ENCODE results near the gene ROR2.
"Not testable (repeated sequence)": the region's sequence is repeated elsewhere in the genome, so short reads cannot be mapped to it uniquely, and the experiment has no call there.

Gene ROR2

DNA sequence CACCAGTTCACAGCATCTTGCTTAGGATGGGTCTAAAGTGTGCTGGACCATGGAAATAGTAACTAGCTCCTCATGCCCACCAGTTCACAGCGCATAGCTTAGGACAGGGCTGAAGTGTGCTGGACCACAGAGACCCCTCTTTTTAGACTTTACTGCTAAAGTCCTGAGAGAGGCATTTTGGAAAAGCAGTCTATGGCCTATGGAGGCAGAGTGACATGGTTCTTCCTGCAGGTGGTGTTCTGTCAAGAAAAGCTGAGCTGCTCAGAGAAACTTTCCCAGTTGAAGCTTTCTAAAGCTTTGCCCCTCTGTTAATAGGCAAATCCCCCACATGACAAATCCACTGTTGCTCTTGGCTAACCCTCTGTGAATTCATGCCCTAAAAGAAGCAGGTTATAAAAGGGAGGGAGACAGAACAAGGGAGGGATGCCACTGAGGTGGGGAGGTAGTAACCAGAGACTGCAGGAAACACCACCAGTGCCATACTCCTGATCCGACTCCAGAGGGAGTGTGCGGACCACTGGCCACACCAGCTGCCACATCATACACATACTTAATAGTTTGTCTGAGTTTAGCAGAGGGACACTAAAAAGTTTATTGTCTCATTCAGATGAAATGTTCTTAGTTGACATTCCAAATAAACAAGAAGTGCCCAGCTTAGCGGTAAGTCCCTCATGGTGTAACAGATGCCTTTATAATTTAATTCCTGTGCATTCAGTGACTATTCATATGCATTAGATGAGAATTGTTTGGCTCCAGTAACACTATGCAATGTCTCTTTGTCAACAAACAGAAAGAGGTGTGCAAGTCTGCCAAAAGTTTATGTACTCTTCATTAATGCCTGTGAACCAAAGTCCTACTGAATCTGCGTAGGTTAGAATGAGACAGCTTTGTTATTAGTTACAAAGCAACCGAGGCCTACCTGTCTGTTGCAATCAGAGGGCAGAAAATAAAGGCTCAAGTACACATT is 290.2 kb downstream of the ROR2 start:
- no peak for DNase-seq

DNA sequence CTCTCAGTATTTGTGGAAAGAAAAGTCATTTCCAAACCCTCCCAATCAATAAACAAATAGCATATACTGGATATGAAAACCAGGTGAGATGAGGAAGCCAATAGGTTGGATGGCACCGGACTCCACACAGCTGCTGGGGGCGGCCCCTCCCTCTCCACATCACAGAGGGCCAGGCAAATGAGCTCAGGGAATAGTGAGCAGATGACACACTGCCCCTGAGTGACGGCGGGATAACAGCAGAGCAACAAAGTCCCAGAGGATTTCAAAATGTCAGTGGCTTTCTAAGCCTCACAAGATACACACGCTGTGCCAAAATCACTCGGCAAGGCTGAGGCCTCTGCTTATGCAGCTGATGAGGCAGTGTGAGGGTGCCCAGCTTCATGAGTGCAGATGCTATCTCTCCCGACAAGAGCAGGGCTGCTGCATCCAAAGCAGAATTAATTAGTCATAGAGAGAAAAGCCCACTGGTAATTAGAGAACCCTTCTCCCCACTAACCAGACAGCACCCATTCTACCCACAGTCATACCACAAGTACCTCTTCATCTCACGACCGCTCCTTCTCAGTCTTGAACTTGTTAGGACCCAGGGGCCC is 291.4 kb downstream of the ROR2 start:
- DNase-seq = no peak

DNA sequence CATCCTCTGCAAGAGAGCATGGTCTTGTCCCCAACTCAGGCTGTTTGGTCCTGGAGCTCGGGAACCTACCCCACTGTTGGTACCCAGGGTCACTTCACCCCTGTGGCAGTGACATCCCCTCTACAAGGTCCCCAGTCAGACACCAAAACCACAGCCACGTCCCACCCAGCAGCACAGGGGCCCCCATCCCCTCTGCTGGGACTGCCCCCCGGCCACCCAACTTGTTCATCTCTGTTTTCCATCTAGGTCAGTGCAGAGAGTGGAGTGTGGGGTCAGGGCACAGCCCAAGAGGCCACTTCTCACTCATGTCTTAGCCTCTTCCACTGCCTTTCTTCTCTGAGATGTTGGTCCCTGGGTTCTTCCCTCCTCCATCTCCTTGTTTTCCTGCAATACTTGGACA is 292.5 kb downstream of the ROR2 start:
- no peak for DNase-seq

DNA sequence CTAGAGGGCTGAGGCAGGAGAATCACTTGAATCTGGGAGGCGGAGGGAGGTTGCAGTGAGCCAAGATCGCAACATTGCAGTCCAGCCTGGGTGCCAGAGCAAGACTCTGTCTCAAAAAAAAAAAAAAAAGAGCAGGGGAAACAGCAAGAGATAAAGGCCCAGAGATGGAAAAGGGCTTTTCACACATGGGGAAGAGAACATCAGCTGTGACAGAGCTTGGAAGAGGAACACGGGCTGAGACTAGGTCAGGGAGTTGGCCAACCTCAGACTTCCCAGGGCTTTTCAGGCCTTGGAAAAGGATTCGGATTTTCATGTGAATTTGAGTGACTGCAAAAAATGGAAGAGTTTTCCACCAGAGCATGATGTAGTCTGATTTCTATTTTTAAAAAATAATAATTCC is 294.4 kb downstream of the ROR2 start:
- no peak for DNase-seq

DNA sequence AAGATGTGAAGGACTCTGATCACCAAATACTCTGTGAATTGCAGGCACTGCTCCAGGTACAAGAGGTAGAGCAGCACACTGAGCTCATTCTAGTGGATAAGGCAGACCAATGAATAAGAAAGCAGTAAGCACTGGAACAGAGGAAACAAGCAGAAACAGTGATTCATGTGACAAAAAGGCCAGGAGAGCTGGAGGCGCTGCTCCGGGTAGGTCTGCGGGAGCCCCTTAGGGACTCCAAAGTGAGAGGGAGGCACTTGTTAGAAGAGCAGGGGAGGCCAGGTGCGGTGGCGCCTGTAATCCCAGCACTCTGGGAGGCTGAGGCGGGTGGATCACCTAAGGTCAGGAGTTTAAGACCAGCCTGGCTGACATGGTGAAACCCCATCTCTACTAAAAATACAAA is 294.8 kb downstream of the ROR2 start:
- no peak for DNase-seq

DNA sequence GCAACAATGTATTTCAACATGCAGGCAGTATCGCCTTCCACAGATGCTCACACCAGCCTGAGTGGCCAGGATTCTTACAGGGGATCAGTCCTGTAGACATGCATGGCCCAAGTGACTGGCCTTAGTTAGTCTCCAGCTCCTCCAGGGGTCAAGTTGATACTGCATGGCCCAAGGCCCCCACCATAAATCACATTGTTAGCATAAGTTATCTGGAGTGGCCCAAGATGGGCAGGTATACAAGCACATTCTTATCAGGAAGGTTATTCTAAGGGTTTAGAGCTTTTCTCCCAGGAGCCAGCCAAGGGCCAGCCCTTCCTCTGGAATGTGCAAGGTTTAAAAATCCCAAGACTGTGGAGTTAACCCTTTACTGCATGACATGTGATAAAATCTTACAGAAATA is 295.5 kb downstream of the ROR2 start:
- no peak for DNase-seq

DNA sequence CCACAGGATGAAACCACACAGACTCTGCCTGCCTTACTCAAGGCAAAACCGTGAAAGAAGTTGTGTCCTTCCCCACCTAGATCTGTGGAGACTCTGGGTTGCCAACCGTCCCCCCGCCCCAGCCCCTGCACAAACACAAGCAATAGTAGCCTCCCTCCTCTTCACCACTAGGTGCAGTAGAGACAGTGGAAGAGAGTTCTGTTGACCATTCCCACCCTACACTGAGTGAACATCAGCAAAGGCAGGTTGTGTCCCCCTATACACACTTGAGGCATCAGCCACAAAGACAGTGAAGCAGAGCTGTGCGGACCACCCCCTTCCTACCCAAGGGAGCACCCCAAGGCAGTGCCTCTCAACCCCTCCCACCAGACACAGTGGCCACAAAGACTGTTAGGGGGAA is 302.7 kb downstream of the ROR2 start:
- no peak for DNase-seq

DNA sequence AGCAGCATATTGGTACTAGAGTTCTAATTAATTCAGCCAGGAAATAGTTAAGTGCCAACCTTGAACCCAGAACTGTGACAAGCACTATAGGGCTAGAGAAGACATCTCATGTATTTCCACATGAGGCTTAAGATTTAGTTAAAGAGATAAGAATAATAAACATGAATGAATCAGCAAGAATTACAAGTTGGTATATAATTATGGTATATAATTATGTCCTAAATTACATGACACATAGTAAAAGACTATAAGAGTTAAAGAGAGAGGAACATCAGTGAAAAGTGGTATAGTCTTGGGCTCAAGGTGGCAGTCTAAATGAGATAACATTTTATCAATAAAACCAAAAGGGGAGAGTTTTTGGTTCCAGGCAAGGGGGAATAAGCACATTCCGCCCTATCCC is 303.3 kb downstream of the ROR2 start:
- DNase-seq = no peak

DNA sequence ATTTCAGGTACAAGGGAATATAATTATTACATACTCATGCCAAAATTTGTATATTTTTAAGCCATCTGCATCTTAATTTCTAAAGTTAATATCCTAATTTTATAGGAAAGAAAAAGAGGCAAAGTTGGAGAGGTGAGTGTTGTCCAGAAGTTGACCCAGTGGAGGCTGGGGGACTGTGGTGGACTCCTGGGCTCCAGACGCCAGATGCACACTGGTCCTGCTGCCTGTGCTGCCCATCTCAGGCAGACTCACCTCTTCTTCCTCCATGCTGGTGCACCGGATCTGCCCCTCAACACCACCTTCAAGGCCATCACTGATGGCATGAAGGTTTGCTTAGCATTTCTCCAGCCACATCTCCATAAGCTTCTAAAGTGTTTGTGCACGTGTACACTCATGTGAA is 305.6 kb downstream of the ROR2 start:
- DNase-seq = no peak

DNA sequence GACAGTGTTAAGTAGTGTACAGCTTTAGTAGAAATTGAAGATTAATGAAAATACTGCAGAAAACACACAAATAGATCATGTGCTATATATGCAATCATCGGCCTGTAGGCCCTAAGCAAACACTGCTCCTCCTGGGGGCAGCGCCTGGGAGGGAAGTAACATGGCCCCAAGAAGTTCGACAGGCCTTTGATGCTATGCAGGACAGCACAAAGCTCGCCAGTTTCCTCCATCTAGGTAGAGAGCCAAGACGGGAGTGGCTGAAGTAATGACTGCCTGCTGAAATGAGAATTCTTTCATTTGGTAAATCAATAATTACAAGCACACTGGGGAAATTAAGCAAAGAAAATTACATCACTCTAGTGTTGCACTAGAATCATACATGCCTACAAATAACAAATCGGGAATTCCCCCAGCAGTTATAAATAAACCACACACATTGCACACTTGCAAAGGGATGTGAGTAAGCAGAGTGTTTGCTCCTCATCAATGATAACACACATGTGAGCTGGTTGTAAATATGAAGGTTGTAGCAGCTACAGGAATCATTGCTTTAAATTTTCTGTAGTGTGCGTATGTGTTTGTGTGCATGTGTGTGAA is 306.4 kb downstream of the ROR2 start:
- DNase-seq = no peak

DNA sequence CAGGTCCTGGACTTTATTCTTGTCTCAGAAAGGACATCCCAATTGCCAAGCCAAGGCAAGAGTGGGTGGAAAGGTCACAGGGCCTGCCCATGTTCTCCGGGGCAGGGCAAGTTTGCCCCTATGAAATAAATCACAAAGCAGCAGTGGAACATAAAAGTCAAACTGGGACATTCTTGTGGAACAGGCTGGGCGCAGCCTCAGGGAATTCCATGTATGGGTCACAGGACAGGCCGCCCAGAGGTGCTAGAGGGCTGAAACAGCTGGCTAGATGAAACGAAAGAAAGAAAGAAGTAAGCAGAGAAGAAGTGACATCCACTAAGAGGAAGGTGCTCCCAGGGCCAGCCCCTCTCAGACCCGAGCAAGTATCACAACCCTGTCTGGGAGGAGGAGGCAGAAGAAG is 307.3 kb downstream of the ROR2 start:
- DNase-seq = no peak

DNA sequence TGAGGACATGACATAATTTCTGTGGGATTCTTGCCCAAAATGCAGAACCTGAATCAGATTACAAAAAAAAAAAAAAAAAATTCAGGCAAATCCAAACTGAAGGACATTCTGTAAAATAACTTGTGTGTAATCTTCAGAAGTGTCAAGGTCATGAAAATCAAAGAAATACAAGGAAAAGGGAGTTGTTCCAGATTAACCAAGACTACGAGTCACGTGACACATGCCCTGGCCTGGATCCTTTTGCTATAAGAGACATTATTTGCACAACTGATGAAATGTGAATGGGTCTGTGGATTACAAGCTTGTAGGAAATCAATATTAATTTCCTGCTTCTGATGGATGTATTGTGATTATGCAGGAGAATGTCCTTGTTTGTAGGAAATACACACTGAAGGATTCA is 309.6 kb downstream of the ROR2 start:
- DNase-seq = no peak

DNA sequence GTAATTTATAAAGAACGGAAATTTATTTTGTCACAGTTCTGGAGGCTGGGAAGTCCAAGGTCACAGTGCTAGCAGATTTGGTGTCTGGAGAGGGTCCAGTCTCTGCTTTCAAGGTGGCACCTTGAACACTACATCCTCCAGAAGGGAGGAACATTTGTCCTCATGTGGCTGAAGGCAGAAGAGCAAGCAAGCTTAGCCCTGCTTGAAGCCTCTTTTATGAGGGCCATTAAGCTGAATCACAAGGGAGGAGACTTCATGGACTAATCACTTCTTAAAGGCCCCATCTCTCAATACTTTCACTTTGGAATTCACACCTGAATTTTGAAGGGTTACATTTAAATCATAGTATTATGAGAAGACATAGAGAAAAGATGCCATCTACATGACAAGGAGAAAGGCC is 311.0 kb downstream of the ROR2 start:
- no peak for DNase-seq

DNA sequence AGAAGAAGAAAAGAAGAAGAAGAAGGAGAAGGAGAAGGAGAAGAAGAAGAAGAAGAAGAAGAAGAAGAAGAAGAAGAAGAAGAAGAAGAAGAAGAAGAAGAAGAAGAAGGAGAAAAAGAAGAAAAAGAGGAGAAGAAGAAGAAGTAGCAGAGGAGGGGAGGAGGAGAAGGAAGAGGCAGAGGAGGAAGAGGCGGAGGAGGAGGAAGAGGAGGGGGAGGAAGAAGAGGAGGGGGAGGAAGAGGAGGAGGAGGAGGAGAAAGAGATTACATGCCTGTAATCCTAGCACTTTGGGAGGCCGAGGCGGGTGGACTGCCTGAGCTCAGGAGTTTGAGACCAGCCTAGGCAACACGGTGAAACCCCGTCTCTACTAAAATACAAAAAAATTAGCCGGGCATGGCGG is 315.2 kb downstream of the ROR2 start:
- DNase-seq = not testable (repeated sequence)

DNA sequence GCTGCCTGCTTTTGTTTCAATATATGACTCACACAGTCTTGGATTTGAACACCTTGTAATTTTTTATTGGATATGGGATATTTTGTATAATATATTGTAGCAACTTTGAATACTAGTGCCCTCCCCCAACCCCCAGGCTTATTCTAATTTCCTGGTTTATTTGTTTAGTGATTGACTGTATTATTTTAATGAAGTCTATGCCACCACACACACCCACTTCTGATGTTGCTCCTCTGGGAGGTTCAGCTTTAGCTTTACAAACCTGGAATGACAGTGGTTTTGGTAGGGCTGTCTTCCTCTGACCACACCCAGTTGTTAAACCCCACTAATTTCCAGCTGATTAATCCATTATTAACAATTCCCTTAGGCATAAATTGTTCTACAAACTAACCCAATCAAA is 320.3 kb downstream of the ROR2 start:
- DNase-seq = no peak

DNA sequence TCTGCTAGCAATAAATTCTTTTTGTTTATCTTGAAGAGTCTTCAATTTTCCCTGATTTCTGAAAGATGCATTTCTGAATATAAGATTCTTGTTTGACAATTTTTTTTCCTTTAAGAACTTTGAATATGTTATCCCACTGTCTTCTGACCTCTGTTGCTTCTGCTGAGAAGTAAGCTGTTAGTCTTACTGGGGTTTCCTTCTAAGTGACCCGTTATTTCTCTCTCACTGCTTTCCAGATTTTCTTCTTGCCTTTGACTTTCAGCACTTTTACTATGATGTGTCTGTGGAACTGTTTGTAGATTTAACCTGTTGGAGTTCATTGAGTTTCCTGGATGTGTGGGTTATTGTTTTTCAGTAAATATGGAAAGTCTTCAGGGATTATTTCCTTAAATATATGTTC is 321.1 kb downstream of the ROR2 start:
- DNase-seq = no peak

DNA sequence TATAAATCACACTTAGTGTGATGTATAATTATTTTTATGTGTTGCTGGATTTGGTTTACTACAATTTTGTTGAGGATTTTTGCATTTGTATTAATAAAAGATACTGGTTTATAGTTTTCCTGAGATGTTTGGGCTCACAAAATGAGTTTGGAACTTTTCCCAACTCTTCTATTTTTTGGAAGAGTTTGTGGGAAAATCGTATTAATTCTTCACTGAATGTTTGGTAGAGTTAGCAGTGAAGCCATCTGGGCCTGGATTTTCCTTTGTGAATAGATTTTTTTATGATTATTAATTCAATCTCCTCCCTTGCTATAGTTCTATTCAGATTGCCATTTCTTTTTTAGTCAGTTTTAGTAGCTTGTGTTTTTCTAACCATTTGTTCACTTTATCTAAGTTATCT is 324.7 kb downstream of the ROR2 start:
- DNase-seq = no peak

DNA sequence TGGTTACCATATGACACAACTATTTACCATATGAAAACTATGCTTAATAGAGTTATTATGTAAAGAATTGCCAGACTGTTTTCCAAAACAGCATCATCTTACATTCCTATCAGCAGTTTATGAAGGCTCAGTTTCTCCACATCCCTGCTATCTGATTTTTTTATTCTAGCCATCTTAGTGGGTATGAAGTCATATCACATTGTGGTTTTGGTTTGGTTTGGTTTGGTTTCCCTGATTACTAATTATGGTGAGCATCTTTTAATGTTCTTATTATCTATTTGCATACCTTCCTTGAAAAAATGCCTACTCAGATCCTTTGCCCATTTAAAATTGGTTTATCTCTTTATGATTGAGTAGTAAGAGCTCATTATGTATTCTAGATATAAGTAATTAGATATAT is 327.0 kb downstream of the ROR2 start:
- no peak for DNase-seq

DNA sequence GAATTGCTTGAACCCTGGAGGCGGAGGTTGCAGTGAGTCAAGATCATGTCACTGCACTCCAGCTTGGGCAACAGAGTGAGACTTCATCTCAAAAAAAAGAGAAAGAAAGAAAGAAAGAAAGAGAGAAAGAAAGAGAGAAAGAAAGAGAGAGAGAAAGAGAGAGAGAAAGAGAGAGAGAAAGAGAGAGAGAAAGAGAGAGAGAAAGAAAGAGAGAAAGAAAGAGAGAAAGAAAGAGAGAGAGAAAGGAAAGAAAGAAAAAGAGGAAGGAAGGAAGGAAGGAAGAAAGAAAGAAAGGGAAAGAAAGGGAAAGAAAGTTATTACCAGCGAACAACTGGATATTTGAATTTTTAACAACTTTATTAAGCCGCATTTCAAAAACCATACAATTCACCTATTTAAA is 327.9 kb downstream of the ROR2 start:
- not testable (repeated sequence) for DNase-seq

DNA sequence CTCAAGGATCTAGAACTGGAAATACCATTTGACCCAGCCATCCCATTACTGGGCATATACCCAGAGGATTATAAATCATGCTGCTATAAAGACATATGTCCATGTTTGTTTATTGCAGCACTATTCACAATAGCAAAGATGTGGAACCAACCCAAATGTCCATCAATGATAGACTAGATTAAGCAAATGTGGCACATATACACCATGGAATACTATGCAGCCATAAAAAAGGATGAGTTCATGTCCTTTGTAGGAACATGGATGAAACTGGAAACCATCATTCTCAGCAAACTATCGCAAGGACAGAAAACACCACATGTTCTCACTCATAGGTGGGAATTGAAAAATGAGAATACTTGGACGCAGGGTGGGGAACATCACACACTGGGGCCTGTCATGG is 336.0 kb downstream of the ROR2 start:
- DNase-seq = not testable (repeated sequence)

DNA sequence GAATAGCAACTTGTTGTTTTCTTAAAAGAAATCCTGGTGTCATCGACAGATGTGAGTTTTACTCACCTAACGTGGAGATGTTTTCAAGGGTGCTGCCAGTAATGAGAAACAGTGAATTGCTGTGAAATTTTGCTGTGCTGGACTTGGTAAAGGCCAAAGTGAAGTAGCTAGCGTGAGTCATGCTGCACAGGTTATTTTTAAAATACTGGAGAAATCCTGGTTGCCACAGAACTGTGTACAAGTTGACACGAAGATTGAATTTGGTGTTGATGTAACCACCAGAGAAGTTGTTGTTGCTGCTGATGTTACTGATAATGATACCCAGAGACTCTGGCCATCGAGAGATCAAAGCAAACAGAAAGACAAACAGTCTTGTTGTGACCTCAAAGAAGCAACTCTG is 338.4 kb downstream of the ROR2 start:
- no peak for DNase-seq

DNA sequence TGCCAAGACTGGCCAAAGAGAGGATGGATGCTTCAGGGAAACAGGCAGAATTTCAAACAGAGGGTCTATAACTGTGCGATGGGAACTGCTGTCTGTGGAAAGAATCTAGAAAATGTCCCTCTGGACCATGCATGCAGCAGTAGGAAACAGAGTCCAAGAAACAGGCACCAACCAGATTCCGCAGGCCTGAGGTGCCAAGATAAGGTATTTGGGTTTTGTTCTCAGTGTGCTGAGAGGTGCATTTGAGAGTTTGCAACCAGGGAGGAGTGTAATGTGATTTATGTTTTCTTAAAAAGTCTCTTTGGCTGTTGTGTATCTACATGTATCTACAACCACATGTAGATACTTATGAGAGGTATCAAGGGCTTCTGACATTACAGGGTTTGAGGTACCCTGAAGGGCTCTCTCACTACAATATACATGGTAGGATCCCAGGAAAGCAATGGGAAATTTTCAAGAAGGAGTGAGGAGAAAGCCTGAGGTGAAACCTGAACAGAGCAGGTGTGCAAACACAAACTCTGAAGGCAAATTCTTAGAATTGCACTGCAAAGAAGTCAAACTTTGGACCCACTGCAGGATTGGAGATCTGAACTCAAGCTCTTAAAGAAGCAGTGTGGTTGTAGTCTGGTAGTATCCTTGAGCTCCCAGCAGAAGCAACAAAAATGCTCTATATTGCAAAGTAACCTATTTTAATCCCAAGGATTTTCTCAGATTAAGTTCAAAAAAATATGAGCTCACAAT is 343.6 kb downstream of the ROR2 start:
- DNase-seq = no peak

DNA sequence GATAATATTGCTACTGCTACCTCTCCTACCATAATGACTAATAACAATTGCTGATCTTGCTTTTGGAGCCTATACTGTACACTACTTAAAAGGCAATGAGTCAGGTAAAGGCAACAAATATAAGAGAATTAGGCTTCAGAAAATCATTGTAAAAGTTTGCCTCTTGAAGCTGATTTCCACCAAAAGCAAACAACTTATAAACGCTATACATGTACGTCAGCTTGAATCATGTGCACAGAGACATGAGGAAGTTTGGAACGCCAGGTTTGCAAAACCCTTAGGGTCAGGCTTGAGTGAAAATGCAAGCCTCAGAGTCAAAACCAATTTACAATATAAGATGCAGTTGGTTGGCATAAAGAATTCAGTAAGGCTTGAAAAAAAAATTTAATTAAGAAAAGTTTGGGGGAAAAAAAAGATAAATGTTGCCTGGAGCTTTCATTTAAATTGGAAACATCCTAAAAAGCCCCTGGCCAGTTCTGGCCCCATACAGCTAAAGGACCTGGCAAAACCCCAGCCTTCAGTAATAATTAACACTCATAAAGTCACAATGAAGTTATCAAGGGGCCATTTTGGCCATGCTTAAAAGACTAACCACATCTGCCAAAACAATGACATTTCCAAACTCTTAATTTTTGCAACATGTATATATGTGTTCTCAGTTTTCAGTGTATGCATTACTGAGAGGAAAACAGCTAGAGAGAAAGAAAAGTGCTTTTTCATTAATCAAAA is 345.4 kb downstream of the ROR2 start:
- no peak for DNase-seq
